Sigmoid colon (tissue), 7 donors: ENCODE measurements around the gene MLLT10. TPM values are rescaled to one million over a fixed set of nuclear protein-coding genes. Genes with fewer than 3 reads are reported as not detected.

Experiments used
- DNase-seq: peaks from one replicate; pipeline ENCODE4 v3.0.0-alpha.2; 2019
- H3K27ac ChIP-seq, 4 donors: fragments of 200-600 bp; sonication (generic); one replicate each; pipeline ENCODE4 v1.5.1; 2016 to 2019; ENCODE audit warnings: mild to moderate bottlenecking in 1 of 4
- H3K27me3 ChIP-seq, 3 donors: fragments of 200-600 bp; sonication (generic); one replicate each; pipeline ENCODE4 v1.5.1; 2019; ENCODE audit warnings: mild to moderate bottlenecking in 1 of 3
- H3K36me3 ChIP-seq, 4 donors: fragments of 200-600 bp; sonication (generic); one replicate each; pipeline ENCODE4 v1.5.1; 2016 to 2019
- H3K4me1 ChIP-seq, 4 donors: fragments of 200-600 bp; sonication (generic); one replicate each; pipeline ENCODE4 v1.5.1; 2017 to 2019
- H3K4me3 ChIP-seq, 4 donors: fragments of 200-600 bp; sonication (generic); one replicate each; pipeline ENCODE4 v1.5.1; 2017 to 2019; ENCODE audit warnings: mild to moderate bottlenecking in 2 of 4, moderate library complexity in 1 of 4
- H3K9me3 ChIP-seq, 4 donors: fragments of 200-600 bp in 3 of 4; sonication (generic) in 3 of 4; one replicate each; pipeline versions ENCODE4 v1.5.1 to v1.6.1; 2013 to 2019
- EP300 ChIP-seq, 4 donors: sonication (generic); formaldehyde crosslinking; IDR thresholded peaks; one replicate each; pipeline ENCODE4 v1.6.1; 2017; ENCODE audit warnings: antibody characterized with exemption in 4 of 4
- POLR2A ChIP-seq, 2 donors: fragments of 450-650 bp; IDR thresholded peaks; one replicate each; pipeline ENCODE4 v1.6.1; 2016; ENCODE audit warnings: antibody characterized with exemption in 2 of 2, mild to moderate bottlenecking in 2 of 2, moderate library complexity in 2 of 2
- POLR2AphosphoS5 ChIP-seq, 4 donors: sonication (generic); formaldehyde crosslinking; IDR thresholded peaks; one replicate each; pipeline ENCODE4 v1.6.1; 2017; ENCODE audit warnings: antibody characterized with exemption in 4 of 4
- WGBS, 2 donors: extraction: QIAGEN DNeasy Blood & Tissue Kit; methylation state at CpG; one replicate each; pipeline ENCODE4 v1.1.7; 2013; 5-methylcytosine and 5-hydroxymethylcytosine counted together
- intact Hi-C: fragments of 100-400 bp; cut with DNase I; formaldehyde crosslinking; loops from one replicate; pipeline ENCODE4 v1.15.1; 2023
- polyA plus RNA-seq, 3 donors: library from polyadenylated mRNA; stranded (reverse); fragments of 200-250 nt; gene quantifications; one replicate each; pipeline ENCODE4 v1.2.3, GENCODE V29; 2013
- total RNA-seq, 4 donors: library from RNA; depleted of rRNA; stranded (reverse); fragments of >200 nt; gene quantifications; one replicate each; pipeline ENCODE4 v1.1.0, GENCODE V29; 2016
- TF ChIP-seq, protein P1 (sequence below), 4 experiments: fragments of 450-650 bp in 3 of 4; fragments of 200-600 bp in 1 of 4; IDR thresholded peaks; one replicate each; pipeline ENCODE4 v1.5.1; 2016 to 2019; ENCODE audit warnings: antibody characterized with exemption in 4 of 4, mild to moderate bottlenecking in 3 of 4, moderate library complexity in 2 of 4
- donor health status: healthy with polysubstance abuse.
- donor health status: Bipolar disorder and iron deficiency.
- donor health status: healthy.

Gene MLLT10
- total and polyA plus RNA-seq, 7 donors: 8.6 to 53.7 (median 36.0) TPM

DNA sequence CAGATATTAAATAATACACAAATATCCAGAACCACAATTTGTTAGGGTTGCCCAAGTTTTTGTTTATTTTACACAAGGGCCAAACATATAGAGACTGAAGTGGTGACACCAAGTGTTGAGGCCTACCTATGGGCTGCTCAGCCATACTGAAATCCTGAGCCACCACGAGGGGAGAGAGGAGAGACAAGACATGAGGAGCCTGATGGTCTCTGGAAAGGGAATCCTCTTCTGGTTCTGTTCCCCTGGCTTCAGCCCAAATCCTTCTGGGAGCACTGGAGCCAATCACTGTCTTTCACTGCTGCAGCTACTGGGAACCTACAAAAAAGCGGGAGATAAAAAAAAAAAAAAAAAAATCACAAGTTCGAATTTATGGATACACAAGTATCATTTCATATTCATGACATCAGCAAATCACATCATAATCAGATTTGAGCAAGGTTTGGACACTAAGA lies 10.4 kb upstream of the MLLT10 start:
- no peak for DNase-seq
- H3K27me3 ChIP-seq: peaks cover 0 to 5% (median 0%) of the 10 kb centered on the region in 3 donors

GRCh38 chr10:21524131-21524525 lies 9.9 kb upstream of the MLLT10 start:
- DNase-seq: no peak
- Histone ChIP-seq H3K36me3 (no peaks in the 10 kb centered on the region), H3K27me3 (peaks cover 0 to 2% (median 0%) of the 10 kb centered on the region in 3 donors), H3K9me3 (no peaks in the 10 kb centered on the region), H3K4me1 (peaks cover 0 to 64% (median 35%) of the 10 kb centered on the region in 4 donors), H3K27ac (peak overlapping the region; percentile 97 to 99 (median 98)), H3K4me3 (peak overlapping the region in 3 of 4 donors; percentile 66 to 74 (median 71))
- intact Hi-C loops: loop anchor here (10.0 kb wide), 1 partner anchor 911 kb away; no protein-coding TSS in a partner anchor
- WGBS, 2 donors: 59 to 74% methylated on average over 7 of the region's 7 CpGs
- TF ChIP-seq POLR2A (IDR thresholded peaks at IDR 0.05) (no peak), POLR2AphosphoS5 (IDR thresholded peaks at IDR 0.05) (no peak), EP300 (IDR thresholded peaks at IDR 0.05) (no peak)
- TF ChIP-seq, protein P1, sequence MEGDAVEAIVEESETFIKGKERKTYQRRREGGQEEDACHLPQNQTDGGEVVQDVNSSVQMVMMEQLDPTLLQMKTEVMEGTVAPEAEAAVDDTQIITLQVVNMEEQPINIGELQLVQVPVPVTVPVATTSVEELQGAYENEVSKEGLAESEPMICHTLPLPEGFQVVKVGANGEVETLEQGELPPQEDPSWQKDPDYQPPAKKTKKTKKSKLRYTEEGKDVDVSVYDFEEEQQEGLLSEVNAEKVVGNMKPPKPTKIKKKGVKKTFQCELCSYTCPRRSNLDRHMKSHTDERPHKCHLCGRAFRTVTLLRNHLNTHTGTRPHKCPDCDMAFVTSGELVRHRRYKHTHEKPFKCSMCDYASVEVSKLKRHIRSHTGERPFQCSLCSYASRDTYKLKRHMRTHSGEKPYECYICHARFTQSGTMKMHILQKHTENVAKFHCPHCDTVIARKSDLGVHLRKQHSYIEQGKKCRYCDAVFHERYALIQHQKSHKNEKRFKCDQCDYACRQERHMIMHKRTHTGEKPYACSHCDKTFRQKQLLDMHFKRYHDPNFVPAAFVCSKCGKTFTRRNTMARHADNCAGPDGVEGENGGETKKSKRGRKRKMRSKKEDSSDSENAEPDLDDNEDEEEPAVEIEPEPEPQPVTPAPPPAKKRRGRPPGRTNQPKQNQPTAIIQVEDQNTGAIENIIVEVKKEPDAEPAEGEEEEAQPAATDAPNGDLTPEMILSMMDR (IDR thresholded peaks at IDR 0.05): no peak

More for the DNA sequence above, 10.4 kb upstream of the MLLT10 start:
- Histone ChIP-seq H3K36me3 (no peaks in the 10 kb centered on the region), H3K9me3 (no peaks in the 10 kb centered on the region), H3K27ac (peak overlapping the region; percentile 97 to 99 (median 98)), H3K4me1 (peaks cover 0 to 60% (median 36%) of the 10 kb centered on the region in 4 donors), H3K4me3 (peak overlapping the region in 1 of 4 donors; percentile 74)
- TF ChIP-seq EP300 (IDR thresholded peaks at IDR 0.05): no peak
- TF ChIP-seq POLR2AphosphoS5 (IDR thresholded peaks at IDR 0.05): no peak
- TF ChIP-seq, protein P1 (IDR thresholded peaks at IDR 0.05): no peak
- TF ChIP-seq POLR2A (IDR thresholded peaks at IDR 0.05): no peak
- WGBS, 2 donors: 68 to 74% methylated on average over 3 of the region's 3 CpGs
- intact Hi-C loops: loop anchor here (10.0 kb wide), 1 partner anchor 911 kb away; no protein-coding TSS in a partner anchor

GRCh38 chr10:21524526-21525366 lies 9.3 kb upstream of the MLLT10 start:
- Histone ChIP-seq H3K27ac (peak overlapping the region; percentile 97 to 99 (median 98)), H3K36me3 (no peaks in the 10 kb centered on the region), H3K9me3 (no peaks in the 10 kb centered on the region), H3K4me3 (peak overlapping the region; percentile 49 to 74 (median 68)), H3K27me3 (peaks cover 0 to 2% (median 0%) of the 10 kb centered on the region in 3 donors), H3K4me1 (peaks cover 0 to 60% (median 30%) of the 10 kb centered on the region in 4 donors)
- WGBS, 2 donors: 22 to 39% methylated on average over 23 of the region's 23 CpGs
- no peak for DNase-seq
- intact Hi-C loops: loop anchor here (5.0 to 10.0 kb wide), 2 partner anchors 818 to 910 kb away; no protein-coding TSS in a partner anchor
- TF ChIP-seq POLR2A (IDR thresholded peaks at IDR 0.05) (no peak), EP300 (IDR thresholded peaks at IDR 0.05) (no peak), POLR2AphosphoS5 (IDR thresholded peaks at IDR 0.05) (no peak)
- TF ChIP-seq, protein P1 (IDR thresholded peaks at IDR 0.05): no peak

GRCh38 chr10:21525367-21526187 lies 8.5 kb upstream of the MLLT10 start, which contains the start of gene SKIDA1:
TSS of gene SKIDA1 (minus strand) at chr10:21525682. CDS start at chr10:21517822, 7,860 bp downstream.
- peak within 1 kb of the TSS; percentile 49 to 74 (median 68) for H3K4me3 ChIP-seq
- no peaks in the 10 kb centered on the region for H3K36me3 ChIP-seq
- WGBS, 2 donors: 1% methylated on average over 64 of the region's 64 CpGs
- H3K9me3 ChIP-seq: no peaks in the 10 kb centered on the region
- TF ChIP-seq POLR2A (IDR thresholded peaks at IDR 0.05): no peak
- TF ChIP-seq EP300 (IDR thresholded peaks at IDR 0.05): peak in 2 of 4 donors; percentile 17 to 42
- TF ChIP-seq POLR2AphosphoS5 (IDR thresholded peaks at IDR 0.05): peak; percentile 4 to 77 (median 62)
- peaks cover 0 to 54% (median 28%) of the 10 kb centered on the region in 4 donors for H3K4me1 ChIP-seq
- H3K27me3 ChIP-seq: no peaks in the 10 kb centered on the region
- peak; percentile 93 for DNase-seq
- intact Hi-C loops: loop anchor here (5.0 to 10.0 kb wide), 2 partner anchors 817 to 909 kb away; no protein-coding TSS in a partner anchor
- H3K27ac ChIP-seq: peak within 1 kb of the TSS; percentile 97 to 99 (median 98)
